ENCODE results near the gene CWF19L1.
A peak's percentile ranks its signal among the peaks of the same experiment; 100 is the strongest.

Gene CWF19L1

DNA sequence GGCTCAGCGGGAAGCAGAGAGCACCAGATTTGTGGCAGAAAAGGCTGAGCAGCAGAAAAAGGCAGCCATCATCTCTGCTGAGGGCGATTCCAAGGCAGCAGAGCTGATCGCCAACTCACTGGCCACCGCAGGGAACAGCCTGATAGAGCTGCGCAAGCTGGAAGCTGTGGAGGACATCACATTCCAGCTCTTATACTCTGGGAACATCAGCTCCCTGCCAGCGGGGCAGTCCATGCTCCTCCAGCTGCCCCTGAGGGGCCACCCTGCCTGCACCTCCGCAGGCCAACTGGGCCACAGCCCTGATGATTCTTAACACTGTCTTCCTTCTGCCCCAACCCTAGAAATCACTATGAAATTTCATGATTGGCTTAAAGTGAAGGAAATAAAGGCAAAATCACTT lies 18.6 kb downstream of the CWF19L1 start:
- no peak overlapping the region for H3K9ac ChIP-seq (ENCODE audit: insufficient read length, low read depth)
- no peaks in the 10 kb centered on the region for H3K27me3 ChIP-seq (ENCODE audit: insufficient read depth, insufficient read length)
- peaks cover 63% of the 10 kb centered on the region for H3K36me3 ChIP-seq (ENCODE audit: insufficient read depth, insufficient read length, low read length)
- H3K4me3 ChIP-seq (ENCODE audit: insufficient read length, low read depth), result no peak overlapping the region
- TF ChIP-seq ZNF274 (IDR thresholded peaks at IDR 0.05; ENCODE audit: low read depth, low read length) (no peak), YY1 (IDR thresholded peaks at IDR 0.05; ENCODE audit: insufficient read depth, insufficient read length) (no peak), SUZ12 (IDR thresholded peaks at IDR 0.05; ENCODE audit: extremely low read depth, insufficient read depth, insufficient read length) (no peak)
- DNase-seq (ENCODE audit: low read depth, low spot score), result no peak
- no peaks in the 10 kb centered on the region for H3K4me1 ChIP-seq (ENCODE audit: insufficient read depth, insufficient read length)
- H3K9me3 ChIP-seq (ENCODE audit: insufficient read depth, low read length), result no peaks in the 10 kb centered on the region

DNA sequence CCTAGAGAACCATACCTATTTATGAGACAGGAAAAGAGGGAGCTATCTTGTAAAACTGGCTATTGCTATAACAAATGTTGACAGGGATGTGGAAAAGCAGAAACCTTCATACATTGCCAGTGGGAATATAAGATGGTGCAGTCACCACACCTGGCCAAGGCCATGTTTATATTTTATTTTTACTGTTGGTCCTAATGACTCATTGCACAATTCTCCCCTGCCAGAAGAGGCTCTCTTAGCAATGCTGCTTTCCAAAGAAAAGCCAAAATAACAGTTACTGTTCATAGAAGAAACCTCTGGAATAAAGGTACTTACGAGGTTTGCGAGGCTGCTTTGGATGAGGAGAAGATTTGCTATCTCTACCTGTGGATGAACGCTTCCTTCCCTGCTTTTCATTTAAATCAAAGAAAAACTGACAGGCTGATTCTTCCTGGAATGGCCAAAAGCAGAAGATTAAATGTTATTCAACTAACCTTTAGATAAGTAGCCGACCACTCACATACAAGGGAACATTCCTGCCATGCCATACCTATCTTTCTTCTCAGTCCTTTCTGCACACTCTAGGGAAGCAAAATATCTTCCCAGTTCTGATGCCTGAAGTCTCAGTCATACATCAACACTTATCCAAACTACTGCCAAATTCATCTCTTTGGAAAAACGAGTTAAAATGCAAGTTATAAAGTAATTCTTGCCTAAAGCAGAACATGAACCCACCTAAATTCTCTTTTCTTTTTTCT lies 21.8 kb downstream of the CWF19L1 start:
- Histone ChIP-seq H3K4me1 (ENCODE audit: insufficient read depth, insufficient read length) (no peaks in the 10 kb centered on the region), H3K9me3 (ENCODE audit: insufficient read depth, low read length) (no peaks in the 10 kb centered on the region), H3K36me3 (ENCODE audit: insufficient read depth, insufficient read length, low read length) (peaks cover 61% of the 10 kb centered on the region), H3K27me3 (ENCODE audit: insufficient read depth, insufficient read length) (no peaks in the 10 kb centered on the region), H3K4me3 (ENCODE audit: insufficient read length, low read depth) (no peak overlapping the region), H3K9ac (ENCODE audit: insufficient read length, low read depth) (no peak overlapping the region)
- DNase-seq (ENCODE audit: low read depth, low spot score), result no peak
- TF ChIP-seq SUZ12 (IDR thresholded peaks at IDR 0.05; ENCODE audit: extremely low read depth, insufficient read depth, insufficient read length), result no peak
- no peak for TF ChIP-seq ZNF274 (IDR thresholded peaks at IDR 0.05; ENCODE audit: low read depth, low read length)
- TF ChIP-seq YY1 (IDR thresholded peaks at IDR 0.05; ENCODE audit: insufficient read depth, insufficient read length), result no peak

DNA sequence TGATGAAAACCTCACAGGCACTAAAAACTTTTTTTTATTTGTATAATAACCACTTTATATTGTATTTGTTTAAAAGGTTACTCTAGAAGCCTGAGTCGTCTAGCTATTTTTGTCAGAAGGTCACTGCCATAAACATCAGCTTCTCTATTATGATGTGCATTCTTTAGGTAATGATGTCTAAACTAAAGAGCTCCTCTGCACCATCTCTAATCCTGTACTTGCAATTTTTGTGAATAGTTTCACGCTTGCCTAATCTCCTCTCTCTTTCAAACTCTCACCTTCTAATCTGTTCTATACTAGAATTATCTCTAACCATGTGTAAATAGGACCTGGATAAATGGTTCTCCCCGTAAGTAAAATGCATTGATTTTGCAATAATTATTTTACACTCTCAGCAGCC lies 27.6 kb downstream of the CWF19L1 start:
- Histone ChIP-seq H3K36me3 (ENCODE audit: insufficient read depth, insufficient read length, low read length) (peaks cover 50% of the 10 kb centered on the region), H3K9ac (ENCODE audit: insufficient read length, low read depth) (no peak overlapping the region), H3K9me3 (ENCODE audit: insufficient read depth, low read length) (no peaks in the 10 kb centered on the region), H3K4me3 (ENCODE audit: insufficient read length, low read depth) (no peak overlapping the region), H3K4me1 (ENCODE audit: insufficient read depth, insufficient read length) (no peaks in the 10 kb centered on the region), H3K27me3 (ENCODE audit: insufficient read depth, insufficient read length) (no peaks in the 10 kb centered on the region)
- DNase-seq (ENCODE audit: low read depth, low spot score), result no peak
- TF ChIP-seq YY1 (IDR thresholded peaks at IDR 0.05; ENCODE audit: insufficient read depth, insufficient read length) (no peak), ZNF274 (IDR thresholded peaks at IDR 0.05; ENCODE audit: low read depth, low read length) (no peak), SUZ12 (IDR thresholded peaks at IDR 0.05; ENCODE audit: extremely low read depth, insufficient read depth, insufficient read length) (no peak)

DNA sequence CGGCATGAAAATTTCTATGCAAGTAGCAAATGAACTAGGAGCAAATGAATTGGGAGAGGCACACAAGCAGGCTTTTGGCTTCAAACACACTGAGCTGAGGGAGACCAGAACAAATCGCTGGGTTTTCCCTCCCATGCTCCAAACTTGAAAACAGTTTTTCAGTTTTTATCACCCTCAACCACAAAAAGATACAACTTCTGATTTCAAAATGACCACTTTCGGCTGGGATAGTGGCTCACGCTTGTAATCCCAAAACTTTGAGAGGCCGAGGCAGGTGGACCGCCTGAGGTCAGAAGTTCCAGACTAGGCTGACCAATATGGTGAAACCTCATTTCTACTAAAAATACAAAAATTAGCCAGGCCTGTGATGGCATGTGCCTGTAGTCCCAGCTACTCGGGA lies 29.0 kb downstream of the CWF19L1 start:
- Histone ChIP-seq H3K27me3 (ENCODE audit: insufficient read depth, insufficient read length) (no peaks in the 10 kb centered on the region), H3K9ac (ENCODE audit: insufficient read length, low read depth) (no peak overlapping the region), H3K36me3 (ENCODE audit: insufficient read depth, insufficient read length, low read length) (peaks cover 55% of the 10 kb centered on the region), H3K4me3 (ENCODE audit: insufficient read length, low read depth) (no peak overlapping the region), H3K4me1 (ENCODE audit: insufficient read depth, insufficient read length) (no peaks in the 10 kb centered on the region), H3K9me3 (ENCODE audit: insufficient read depth, low read length) (no peaks in the 10 kb centered on the region)
- no peak for TF ChIP-seq ZNF274 (IDR thresholded peaks at IDR 0.05; ENCODE audit: low read depth, low read length)
- TF ChIP-seq YY1 (IDR thresholded peaks at IDR 0.05; ENCODE audit: insufficient read depth, insufficient read length), result no peak
- TF ChIP-seq SUZ12 (IDR thresholded peaks at IDR 0.05; ENCODE audit: extremely low read depth, insufficient read depth, insufficient read length), result no peak
- no peak for DNase-seq (ENCODE audit: low read depth, low spot score)

DNA sequence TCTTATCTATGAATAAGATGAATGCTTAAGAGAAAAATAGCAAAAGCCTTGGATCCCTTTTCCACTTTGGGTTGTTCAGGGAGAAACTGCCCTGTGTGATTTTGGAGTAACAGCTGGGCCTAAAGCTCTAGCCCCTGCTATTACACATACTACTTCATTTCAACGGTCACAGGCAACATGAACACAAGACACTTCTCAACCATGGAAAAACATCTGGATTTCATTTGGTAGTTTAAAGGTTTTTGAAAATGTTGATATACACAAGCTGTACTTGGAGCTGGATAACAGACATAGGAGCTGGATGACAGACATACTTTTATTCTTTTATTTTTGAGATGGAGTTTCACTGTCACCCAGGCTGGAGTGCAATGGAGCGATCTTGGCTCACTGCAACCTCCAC lies 35.3 kb downstream of the CWF19L1 start:
- no peak for TF ChIP-seq YY1 (IDR thresholded peaks at IDR 0.05; ENCODE audit: insufficient read depth, insufficient read length)
- TF ChIP-seq SUZ12 (IDR thresholded peaks at IDR 0.05; ENCODE audit: extremely low read depth, insufficient read depth, insufficient read length), result no peak
- no peak for TF ChIP-seq ZNF274 (IDR thresholded peaks at IDR 0.05; ENCODE audit: low read depth, low read length)
- no peak overlapping the region for H3K4me3 ChIP-seq (ENCODE audit: insufficient read length, low read depth)
- H3K4me1 ChIP-seq (ENCODE audit: insufficient read depth, insufficient read length), result no peaks in the 10 kb centered on the region
- H3K9ac ChIP-seq (ENCODE audit: insufficient read length, low read depth), result no peak overlapping the region
- no peaks in the 10 kb centered on the region for H3K27me3 ChIP-seq (ENCODE audit: insufficient read depth, insufficient read length)
- H3K36me3 ChIP-seq (ENCODE audit: insufficient read depth, insufficient read length, low read length), result peaks cover 47% of the 10 kb centered on the region
- no peaks in the 10 kb centered on the region for H3K9me3 ChIP-seq (ENCODE audit: insufficient read depth, low read length)
- DNase-seq (ENCODE audit: low read depth, low spot score), result no peak

DNA sequence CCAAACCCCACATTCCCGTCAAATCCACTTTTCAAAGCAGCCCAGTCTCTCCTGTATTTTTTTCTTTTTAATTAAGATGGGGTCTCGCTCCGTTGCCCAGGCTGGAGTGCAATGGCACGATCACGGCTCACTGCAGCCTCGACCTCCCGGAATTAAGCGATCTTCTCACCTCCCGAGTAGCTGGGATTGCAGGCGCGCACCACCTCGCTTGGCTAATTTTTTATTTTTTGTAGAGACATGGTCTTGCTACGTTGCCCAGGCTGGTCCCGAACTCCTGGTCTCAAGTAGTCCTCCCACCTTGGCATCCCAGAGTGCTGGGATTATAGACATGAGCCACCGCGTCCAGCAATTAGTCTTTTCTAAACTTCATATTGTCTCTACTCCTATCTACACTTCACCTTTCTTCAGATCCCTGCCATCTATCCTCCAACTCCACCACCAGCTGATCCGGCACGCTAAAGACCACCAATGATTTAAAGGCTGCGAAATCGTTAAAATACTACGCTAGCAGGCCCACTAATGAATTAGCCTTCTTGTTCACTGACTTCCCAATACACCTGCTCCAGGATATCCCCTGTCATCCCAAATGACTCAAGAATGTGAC lies 37.5 kb downstream of the CWF19L1 start:
- no peak for TF ChIP-seq SUZ12 (IDR thresholded peaks at IDR 0.05; ENCODE audit: extremely low read depth, insufficient read depth, insufficient read length)
- peaks cover 42% of the 10 kb centered on the region for H3K36me3 ChIP-seq (ENCODE audit: insufficient read depth, insufficient read length, low read length)
- H3K4me1 ChIP-seq (ENCODE audit: insufficient read depth, insufficient read length), result no peaks in the 10 kb centered on the region
- no peaks in the 10 kb centered on the region for H3K27me3 ChIP-seq (ENCODE audit: insufficient read depth, insufficient read length)
- H3K9ac ChIP-seq (ENCODE audit: insufficient read length, low read depth), result peak overlapping the region; percentile 90
- peak overlapping the region; percentile 98 for H3K4me3 ChIP-seq (ENCODE audit: insufficient read length, low read depth)
- H3K9me3 ChIP-seq (ENCODE audit: insufficient read depth, low read length), result no peaks in the 10 kb centered on the region
- no peak for DNase-seq (ENCODE audit: low read depth, low spot score)

DNA sequence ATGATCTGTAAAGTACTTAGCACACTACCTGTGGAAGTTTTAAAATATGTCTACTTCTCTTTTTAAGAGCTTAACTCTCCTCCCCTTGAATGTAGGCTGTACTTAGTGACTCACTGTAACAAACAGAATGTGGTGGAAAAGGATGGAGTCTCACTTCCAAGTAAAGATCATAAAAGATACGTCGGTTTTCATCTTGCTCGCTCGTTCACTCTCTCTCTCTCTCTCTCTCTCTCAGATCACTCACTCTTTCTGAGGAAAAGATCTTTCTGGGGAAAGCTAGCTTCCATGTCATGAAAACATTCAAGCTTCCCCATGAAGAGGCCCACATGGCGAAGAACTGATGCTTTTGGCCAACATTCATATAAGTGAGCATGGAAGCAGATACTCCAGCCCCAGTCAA lies 43.6 kb downstream of the CWF19L1 start:
- TF ChIP-seq ZNF274 (IDR thresholded peaks at IDR 0.05; ENCODE audit: low read depth, low read length) (no peak), SUZ12 (IDR thresholded peaks at IDR 0.05; ENCODE audit: extremely low read depth, insufficient read depth, insufficient read length) (no peak), YY1 (IDR thresholded peaks at IDR 0.05; ENCODE audit: insufficient read depth, insufficient read length) (no peak)
- Histone ChIP-seq H3K27me3 (ENCODE audit: insufficient read depth, insufficient read length) (no peaks in the 10 kb centered on the region), H3K4me1 (ENCODE audit: insufficient read depth, insufficient read length) (no peaks in the 10 kb centered on the region), H3K9ac (ENCODE audit: insufficient read length, low read depth) (no peak overlapping the region), H3K4me3 (ENCODE audit: insufficient read length, low read depth) (no peak overlapping the region), H3K36me3 (ENCODE audit: insufficient read depth, insufficient read length, low read length) (peaks cover 42% of the 10 kb centered on the region), H3K9me3 (ENCODE audit: insufficient read depth, low read length) (no peaks in the 10 kb centered on the region)
- no peak for DNase-seq (ENCODE audit: low read depth, low spot score)
